Ishikawa (cell line): ENCODE results near the gene IMMP2L.

ENCODE experiments used
- CEBPB ChIP-seq: IDR thresholded peaks from 2 replicates; pipeline ENCODE4 v1.6.1; 2012
- CREB1 ChIP-seq: IDR thresholded peaks from 2 replicates; pipeline ENCODE4 v1.6.1; 2012; ENCODE audit warnings: low read depth
- FOXM1 ChIP-seq: IDR thresholded peaks from 2 replicates; pipeline ENCODE4 v1.6.1; 2012; ENCODE audit warnings: low read depth, borderline replicate concordance
- MAX ChIP-seq: IDR thresholded peaks from 2 replicates; pipeline ENCODE4 v1.6.1; 2012
- RAD21 ChIP-seq: IDR thresholded peaks from 2 replicates; pipeline ENCODE4 v1.6.1; 2012; ENCODE audit warnings: low read depth
- REST ChIP-seq: IDR thresholded peaks from 2 replicates; pipeline ENCODE4 v1.6.1; 2012; ENCODE audit warnings: low read depth, mild to moderate bottlenecking
- TAF1 ChIP-seq: IDR thresholded peaks from 2 replicates; pipeline ENCODE4 v1.6.1; 2012; ENCODE audit warnings: low read depth, mild to moderate bottlenecking
- TCF12 ChIP-seq: IDR thresholded peaks from 2 replicates; pipeline ENCODE4 v1.6.1; 2012; ENCODE audit warnings: low read depth
- TEAD4 ChIP-seq: IDR thresholded peaks from 2 replicates; pipeline ENCODE4 v1.6.1; 2012
- YY1 ChIP-seq: IDR thresholded peaks from 2 replicates; pipeline ENCODE4 v1.6.1; 2012; ENCODE audit warnings: low read depth
- ZBTB7A ChIP-seq: IDR thresholded peaks from 2 replicates; pipeline ENCODE4 v1.6.1; 2012; ENCODE audit warnings: low read depth

GRCh38 chr7:111215550-111215949 is 346.7 kb downstream of the IMMP2L start:
- TF ChIP-seq TAF1 = no peak
- no peak for TF ChIP-seq ZBTB7A
- no peak for TF ChIP-seq MAX
- no peak for TF ChIP-seq TEAD4
- TF ChIP-seq TCF12 = no peak
- no peak for TF ChIP-seq CEBPB
- no peak for TF ChIP-seq FOXM1
- no peak for TF ChIP-seq RAD21
- TF ChIP-seq REST = no peak
- TF ChIP-seq YY1 = no peak
- no peak for TF ChIP-seq CREB1
